Epithelial cell of proximal tubule (primary cell): Measurements from ENCODE around the gene NPC1L1. TPM values are rescaled to one million over a fixed set of nuclear protein-coding genes. Genes with fewer than 3 reads are reported as not detected.
A peak's percentile ranks its signal among the peaks of the same experiment; 100 is the strongest.

Experiments used
- DNase-seq: peaks from one replicate; pipeline ENCODE4 v3.0.0-alpha.2; 2011; ENCODE audit warnings: low read depth
- H3K4me3 ChIP-seq: 2 replicates; pipeline ENCODE4 v1.5.1; 2011; ENCODE audit warnings: low read depth, mild to moderate bottlenecking, low read length
- total RNA-seq: library from RNA; depleted of rRNA; stranded (reverse); fragments of >200 nt; gene quantifications from 2 replicates; pipeline ENCODE4 v1.2.3, GENCODE V29; 2015
- TF ChIP-seq, protein P1 (sequence below): conservative IDR thresholded peaks from 2 replicates; pipeline ENCODE4 v1.5.1; 2012; ENCODE audit warnings: low read depth, mild to moderate bottlenecking, low read length

NPC1L1 gene
- total RNA-seq, 1 donor from 2014 or later: 0.23 TPM

DNA sequence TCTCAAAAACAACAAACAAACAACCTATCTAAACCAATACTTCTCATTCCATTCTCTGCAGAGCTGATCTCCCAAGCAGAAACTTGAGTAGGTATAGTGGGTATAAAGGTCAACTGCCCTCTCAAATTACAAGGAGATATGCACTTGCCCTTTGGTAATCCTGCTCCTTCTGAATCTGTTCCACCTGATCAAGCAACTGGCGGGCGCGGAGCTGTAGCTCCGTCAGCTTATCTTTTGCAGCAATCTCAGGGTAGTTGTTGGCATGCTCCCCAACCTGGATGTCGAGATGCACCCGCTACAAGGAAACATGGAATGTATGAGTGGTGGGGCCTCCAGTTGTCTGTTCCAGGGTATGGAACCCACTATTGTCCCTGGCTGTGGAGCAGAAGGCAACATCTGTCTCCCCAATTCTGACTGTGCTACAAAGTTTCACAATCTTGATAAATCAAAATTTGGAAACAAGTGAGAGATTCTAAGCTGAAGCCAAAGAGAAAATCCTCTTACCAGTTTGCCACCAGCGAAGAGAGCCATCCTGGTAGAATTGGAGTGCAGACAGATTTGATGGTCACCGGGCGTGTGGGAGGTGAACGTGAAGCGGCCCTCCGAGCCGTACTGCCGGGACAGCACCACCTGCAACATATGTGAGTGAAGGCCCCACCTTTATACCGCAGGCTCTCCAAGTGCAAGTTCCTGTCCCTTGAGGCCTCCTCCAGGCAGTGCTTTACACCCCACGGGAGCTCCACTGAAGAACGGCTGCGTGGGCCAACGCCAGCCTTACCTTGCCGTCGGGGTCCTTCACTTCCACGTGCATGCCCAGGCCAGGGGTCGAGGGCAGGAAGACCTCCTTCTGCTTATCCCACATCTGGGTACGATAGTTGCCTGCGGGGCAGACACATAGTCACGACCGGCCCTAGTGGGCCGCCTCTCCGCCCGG lies 40.1 kb upstream of the NPC1L1 start:
- TF ChIP-seq, protein P1, sequence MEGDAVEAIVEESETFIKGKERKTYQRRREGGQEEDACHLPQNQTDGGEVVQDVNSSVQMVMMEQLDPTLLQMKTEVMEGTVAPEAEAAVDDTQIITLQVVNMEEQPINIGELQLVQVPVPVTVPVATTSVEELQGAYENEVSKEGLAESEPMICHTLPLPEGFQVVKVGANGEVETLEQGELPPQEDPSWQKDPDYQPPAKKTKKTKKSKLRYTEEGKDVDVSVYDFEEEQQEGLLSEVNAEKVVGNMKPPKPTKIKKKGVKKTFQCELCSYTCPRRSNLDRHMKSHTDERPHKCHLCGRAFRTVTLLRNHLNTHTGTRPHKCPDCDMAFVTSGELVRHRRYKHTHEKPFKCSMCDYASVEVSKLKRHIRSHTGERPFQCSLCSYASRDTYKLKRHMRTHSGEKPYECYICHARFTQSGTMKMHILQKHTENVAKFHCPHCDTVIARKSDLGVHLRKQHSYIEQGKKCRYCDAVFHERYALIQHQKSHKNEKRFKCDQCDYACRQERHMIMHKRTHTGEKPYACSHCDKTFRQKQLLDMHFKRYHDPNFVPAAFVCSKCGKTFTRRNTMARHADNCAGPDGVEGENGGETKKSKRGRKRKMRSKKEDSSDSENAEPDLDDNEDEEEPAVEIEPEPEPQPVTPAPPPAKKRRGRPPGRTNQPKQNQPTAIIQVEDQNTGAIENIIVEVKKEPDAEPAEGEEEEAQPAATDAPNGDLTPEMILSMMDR: no peak
- H3K4me3 ChIP-seq: peak overlapping the region; percentile 74
- DNase-seq: no peak

- TF ChIP-seq, protein P1: no peak
- DNase-seq: no peak
- no peak overlapping the region for H3K4me3 ChIP-seq
Observed at GRCh38 chr7:44576228-44576627, 35.1 kb upstream of the NPC1L1 start.

GRCh38 chr7:44575054-44575453 lies 33.9 kb upstream of the NPC1L1 start:
- DNase-seq: no peak
- no peak overlapping the region for H3K4me3 ChIP-seq
- TF ChIP-seq, protein P1: no peak

DNA sequence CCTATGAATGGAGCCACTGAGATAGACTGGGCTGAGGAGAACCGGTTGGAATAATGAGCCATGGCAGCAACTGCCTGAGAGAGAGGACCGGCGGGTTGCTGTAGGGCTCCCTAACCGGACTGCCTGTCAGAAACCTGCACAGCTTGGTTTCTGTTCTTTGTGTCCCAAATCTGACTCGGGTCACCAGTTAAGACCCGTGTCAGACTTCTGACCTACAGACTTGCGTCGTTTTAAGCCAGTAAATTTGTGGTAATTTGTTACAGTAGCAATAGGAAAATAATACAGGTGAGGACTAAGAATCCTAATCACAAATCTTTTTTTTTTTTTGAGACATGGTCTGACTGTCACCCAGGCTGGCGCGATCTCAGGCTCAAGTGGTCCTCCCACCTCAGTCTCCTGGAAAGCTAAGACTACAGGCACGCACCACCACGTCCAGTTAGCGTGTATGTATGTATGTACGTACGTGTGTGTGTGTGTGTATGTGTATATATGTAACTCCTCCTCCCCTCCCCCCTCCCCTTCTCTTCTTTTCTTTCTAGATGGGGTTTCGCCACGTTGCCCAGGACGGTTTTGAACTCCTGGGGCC lies 33.2 kb upstream of the NPC1L1 start:
- TF ChIP-seq, protein P1: no peak
- no peak for DNase-seq

DNA sequence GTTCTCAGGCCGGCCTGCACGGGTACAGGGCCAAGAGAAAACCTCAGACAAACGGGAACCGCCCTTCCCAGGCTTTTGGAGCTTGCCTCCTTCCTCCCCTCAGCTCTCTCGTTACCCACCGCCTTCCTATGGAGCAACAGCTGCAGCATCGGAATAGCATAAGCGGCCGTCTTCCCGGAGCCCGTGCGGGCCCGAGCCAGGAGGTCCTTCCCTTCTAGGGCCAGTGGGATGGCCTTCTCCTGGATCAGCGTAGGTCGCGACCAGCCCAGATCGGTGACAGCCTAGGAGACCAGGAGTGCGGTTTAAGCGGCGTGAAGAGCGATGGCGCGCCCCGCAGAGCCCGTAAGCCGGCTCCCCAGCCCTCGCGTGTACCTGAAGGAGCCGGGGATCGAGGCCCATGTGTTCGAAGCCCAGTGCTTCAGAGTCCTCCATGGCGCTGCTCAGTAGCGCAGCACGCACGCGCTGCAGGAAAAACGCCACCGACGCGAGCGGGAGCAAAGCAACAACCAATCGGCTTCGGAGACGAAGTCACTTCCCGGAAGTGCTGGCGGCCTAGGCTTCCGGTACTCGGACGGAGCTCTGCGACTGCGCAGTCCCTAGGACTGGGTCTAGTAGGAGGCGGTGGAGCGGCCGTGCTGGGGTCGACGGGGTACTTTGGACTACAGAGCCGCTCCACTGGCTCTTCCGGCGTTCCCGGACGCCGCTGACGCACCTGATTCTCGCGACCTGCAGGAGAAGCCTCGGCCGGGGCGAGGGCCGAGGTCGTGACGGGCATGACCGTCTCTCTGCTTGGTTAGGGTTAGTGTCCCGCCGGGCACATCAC lies 32.5 kb upstream of the NPC1L1 start, which contains the start of gene DDX56:
Gene DDX56, minus strand, starts transcription at position 445 of the 823 bp plus-strand sequence. Its CDS starts 13 bp downstream, at position 432.
- H3K4me3 ChIP-seq: peak within 1 kb of the TSS; percentile 95
- DNase-seq: peak; percentile 63
- TF ChIP-seq, protein P1: no peak

More for the DNA sequence above, 33.2 kb upstream of the NPC1L1 start:
- H3K4me3 ChIP-seq: peak overlapping the region; percentile 95

DNA sequence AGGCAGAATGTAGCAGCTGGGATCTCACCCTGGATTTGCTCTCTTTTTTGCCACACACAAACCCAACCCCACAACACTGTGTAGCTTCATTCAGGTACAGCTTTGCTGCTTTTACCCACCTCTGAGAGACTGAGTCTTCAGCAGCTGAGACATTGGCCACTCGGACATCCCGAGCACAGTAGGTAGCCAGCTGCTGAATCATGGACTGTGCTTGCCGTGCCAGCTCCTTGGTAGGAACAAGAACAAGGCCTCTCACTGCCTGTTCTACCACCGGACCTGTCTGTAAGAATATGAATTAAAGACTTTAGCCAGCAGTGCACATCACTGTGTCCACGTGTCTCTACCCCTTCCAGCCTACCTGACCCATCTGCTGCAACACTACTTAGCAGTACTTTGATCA lies 31.6 kb upstream of the NPC1L1 start:
- TF ChIP-seq, protein P1: no peak
- H3K4me3 ChIP-seq: peak overlapping the region; percentile 95
- no peak for DNase-seq
